ENCODE data around the gene ABCB8. TPM values are rescaled to one million over a fixed set of nuclear protein-coding genes. Genes with fewer than 3 reads are reported as not detected.

ABCB8 gene
- total and polyA plus RNA-seq, 11 donors, result 13.6 to 34.5 (median 26.0) TPM

GRCh38 chr7:151094675-151095074 lies 66.4 kb downstream of the ABCB8 start:
- H3K4me3 ChIP-seq, result no peak overlapping the region
- TF ChIP-seq CTCF (IDR thresholded peaks at IDR 0.05) (no peak), POLR2A (IDR thresholded peaks at IDR 0.05) (no peak)
- DNase-seq (no peak), ATAC-seq (no peak)
- WGBS, 4 donors, result 64 to 72% (median 70%) methylated on average over 5 of the region's 5 CpGs
- no peaks in the 10 kb centered on the region for H3K27me3 ChIP-seq
- intact Hi-C loops (cut with DNase I), result loop anchor here in 1 of 10 donors (10.0 kb wide), 1 partner anchor 70 kb away; the partner anchor contains the start of genes ABCB8 and ATG9B
- H3K27ac ChIP-seq, result no peak overlapping the region
- peaks cover 0 to 46% (median 31%) of the 10 kb centered on the region in 12 donors for H3K4me1 ChIP-seq
- no peaks in the 10 kb centered on the region for H3K9me3 ChIP-seq
- H3K36me3 ChIP-seq, result peaks cover 0 to 7% (median 4%) of the 10 kb centered on the region in 9 donors

- Histone ChIP-seq H3K27ac (no peak overlapping the region), H3K4me3 (no peak overlapping the region), H3K4me1 (peaks cover 0 to 43% (median 30%) of the 10 kb centered on the region in 12 donors), H3K36me3 (peaks cover 0 to 7% (median 4%) of the 10 kb centered on the region in 9 donors), H3K27me3 (no peaks in the 10 kb centered on the region), H3K9me3 (no peaks in the 10 kb centered on the region)
- TF ChIP-seq POLR2A (IDR thresholded peaks at IDR 0.05), result no peak
- DNase-seq (no peak), ATAC-seq (no peak)
- intact Hi-C loops (cut with DNase I), result loop anchor here in 1 of 10 donors (10.0 kb wide), 1 partner anchor 70 kb away; the partner anchor contains the start of genes ABCB8 and ATG9B
- 72 to 78% (median 76%) methylated on average over 10 of the region's 10 CpGs for WGBS, 4 donors
Observed at GRCh38 chr7:151095123-151095797, 67.0 kb downstream of the ABCB8 start.

- H3K4me1 ChIP-seq, result peaks cover 0 to 40% (median 29%) of the 10 kb centered on the region in 12 donors
Observed at GRCh38 chr7:151095828-151096475, 67.7 kb downstream of the ABCB8 start.

More at GRCh38 chr7:151095828-151096475, 67.7 kb downstream of the ABCB8 start:
- ATAC-seq (no peak), DNase-seq (no peak)
- no peak overlapping the region for H3K4me3 ChIP-seq
- TF ChIP-seq POLR2A (IDR thresholded peaks at IDR 0.05) (no peak), CTCF (IDR thresholded peaks at IDR 0.05) (no peak)
- no peaks in the 10 kb centered on the region for H3K9me3 ChIP-seq
- H3K36me3 ChIP-seq, result peaks cover 0 to 7% (median 4%) of the 10 kb centered on the region in 9 donors
- no peak overlapping the region for H3K27ac ChIP-seq
- 68 to 83% (median 81%) methylated on average over 13 to 17 of the region's 17 CpGs for WGBS, 4 donors
- H3K27me3 ChIP-seq, result no peaks in the 10 kb centered on the region
- intact Hi-C loops (cut with DNase I), result loop anchor here in 1 of 10 donors (10.0 kb wide), 1 partner anchor 71 kb away; the partner anchor contains the start of genes ABCB8 and ATG9B

Other genes with a start within 250 kb of the ABCB8 start
- 100 to 1,000 TPM in 3 of 9 donors, 10 to 100 TPM in 6; 25.1 to 137 (median 84.4) TPM for gene TMEM176B, start 228.1 kb upstream of the ABCB8 start, total RNA-seq
- 10 to 100 TPM; 18.9 to 21.2 TPM for gene TMEM176B, start 228.1 kb upstream of the ABCB8 start, polyA plus RNA-seq
- 10 to 100 TPM; 11.7 to 77.1 (median 37.9) TPM for gene TMEM176A, start 227.7 kb upstream of the ABCB8 start, total RNA-seq
- 10 to 100 TPM; 10.2 to 17.9 TPM for gene TMEM176A, start 227.7 kb upstream of the ABCB8 start, polyA plus RNA-seq
- gene AOC1, start 175.9 kb upstream of the ABCB8 start, total RNA-seq, result under 1 TPM in 5 of 9 donors, not detected in 4; 0.49 to 0.94 (median 0.69) TPM
- gene AOC1, start 175.9 kb upstream of the ABCB8 start, polyA plus RNA-seq, result under 1 TPM in 1 of 2 donors, not detected in 1; 0.06 TPM
- gene KCNH2, start 50.1 kb upstream of the ABCB8 start, total RNA-seq, result 100 to 1,000 TPM in 5 of 9 donors, 10 to 100 TPM in 4; 58.1 to 185 (median 104) TPM
- gene KCNH2, start 50.1 kb upstream of the ABCB8 start, polyA plus RNA-seq, result 100 to 1,000 TPM in 1 of 2 donors, 10 to 100 TPM in 1; 59.8 to 154 TPM
- 10 to 100 TPM in 7 of 9 donors, 1 to 10 TPM in 2; 9.4 to 49.4 (median 17.3) TPM for gene NOS3, start 37.4 kb upstream of the ABCB8 start, total RNA-seq
- gene NOS3, start 37.4 kb upstream of the ABCB8 start, polyA plus RNA-seq, result 10 to 100 TPM in 1 of 2 donors, 1 to 10 TPM in 1; 8.9 to 20.5 TPM
- 1 to 10 TPM in 1 of 9 donors, under 1 TPM in 1, not detected in 7; 0.07 to 1.0 TPM for gene ATG9B, start 4.0 kb upstream of the ABCB8 start, total RNA-seq
- gene ATG9B, start 4.0 kb upstream of the ABCB8 start, polyA plus RNA-seq, result under 1 TPM; 0.26 to 0.38 TPM
- gene ASIC3, start 20.1 kb downstream of the ABCB8 start, total RNA-seq, result 1 to 10 TPM; 2.7 to 8.2 (median 4.8) TPM
- 10 to 100 TPM in 1 of 2 donors, 1 to 10 TPM in 1; 2.8 to 12.9 TPM for gene ASIC3, start 20.1 kb downstream of the ABCB8 start, polyA plus RNA-seq
- 10 to 100 TPM in 1 of 9 donors, 1 to 10 TPM in 8; 5.6 to 13.7 (median 8.5) TPM for gene CDK5, start 29.4 kb downstream of the ABCB8 start, total RNA-seq
- 1 to 10 TPM; 6.2 to 7.6 TPM for gene CDK5, start 29.4 kb downstream of the ABCB8 start, polyA plus RNA-seq
- gene SLC4A2, start 31.1 kb downstream of the ABCB8 start, total RNA-seq, result 10 to 100 TPM; 44.1 to 84.3 (median 54.8) TPM
- 100 to 1,000 TPM in 1 of 2 donors, 10 to 100 TPM in 1; 68.3 to 113 TPM for gene SLC4A2, start 31.1 kb downstream of the ABCB8 start, polyA plus RNA-seq
- gene FASTK, start 52.4 kb downstream of the ABCB8 start, total RNA-seq, result 100 to 1,000 TPM in 2 of 9 donors, 10 to 100 TPM in 7; 59.9 to 124 (median 77.7) TPM
- 100 to 1,000 TPM in 1 of 2 donors, 10 to 100 TPM in 1; 75.7 to 168 TPM for gene FASTK, start 52.4 kb downstream of the ABCB8 start, polyA plus RNA-seq
- 10 to 100 TPM; 21.8 to 62.8 (median 26.7) TPM for gene TMUB1, start 55.0 kb downstream of the ABCB8 start, total RNA-seq
- gene TMUB1, start 55.0 kb downstream of the ABCB8 start, polyA plus RNA-seq, result 10 to 100 TPM; 66.1 to 82.6 TPM
- 10 to 100 TPM; 30.3 to 83.7 (median 57.6) TPM for gene AGAP3, start 58.0 kb downstream of the ABCB8 start, total RNA-seq
- gene AGAP3, start 58.0 kb downstream of the ABCB8 start, polyA plus RNA-seq, result 10 to 100 TPM; 42.9 to 55.3 TPM
- gene GBX1, start 139.2 kb downstream of the ABCB8 start, total RNA-seq, result under 1 TPM in 5 of 9 donors, not detected in 4; 0.29 to 0.52 (median 0.36) TPM
- under 1 TPM in 1 of 2 donors, not detected in 1; 0.27 TPM for gene GBX1, start 139.2 kb downstream of the ABCB8 start, polyA plus RNA-seq
- gene ASB10, start 158.8 kb downstream of the ABCB8 start, total RNA-seq, result 10 to 100 TPM; 13.1 to 36.4 (median 25.5) TPM
- gene ASB10, start 158.8 kb downstream of the ABCB8 start, polyA plus RNA-seq, result 10 to 100 TPM in 1 of 2 donors, 1 to 10 TPM in 1; 6.9 to 37.1 TPM
- gene H2BK1, start 182.0 kb downstream of the ABCB8 start, total RNA-seq, result not detected
- gene H2BK1, start 182.0 kb downstream of the ABCB8 start, polyA plus RNA-seq, result not detected
- gene ABCF2, start 198.8 kb downstream of the ABCB8 start, total RNA-seq, result 10 to 100 TPM; 23.7 to 48.8 (median 33.0) TPM
- gene ABCF2, start 198.8 kb downstream of the ABCB8 start, polyA plus RNA-seq, result 10 to 100 TPM; 15.9 to 58.4 TPM
- gene CHPF2, start 204.0 kb downstream of the ABCB8 start, total RNA-seq, result 10 to 100 TPM; 16.6 to 31.9 (median 18.3) TPM
- 10 to 100 TPM; 11.4 to 26.4 TPM for gene CHPF2, start 204.0 kb downstream of the ABCB8 start, polyA plus RNA-seq
- gene SMARCD3, start 220.2 kb downstream of the ABCB8 start, total RNA-seq, result 100 to 1,000 TPM in 2 of 9 donors, 10 to 100 TPM in 7; 59.7 to 108 (median 92.2) TPM
- 100 to 1,000 TPM in 1 of 2 donors, 10 to 100 TPM in 1; 61.1 to 100 TPM for gene SMARCD3, start 220.2 kb downstream of the ABCB8 start, polyA plus RNA-seq

All from heart left ventricle (tissue), 16 donors.